Measurements from ENCODE around the gene DAG1. TPM values are rescaled to one million over a fixed set of nuclear protein-coding genes. Genes with fewer than 3 reads are reported as not detected.

DAG1 gene
- total and polyA plus RNA-seq, 8 donors, result 43.4 to 116 (median 54.5) TPM

GRCh38 chr3:49500732-49501609 is 30.9 kb downstream of the DAG1 start:
- peaks cover 11 to 25% of the 10 kb centered on the region in 2 donors for H3K4me1 ChIP-seq
- ATAC-seq, result peak; percentile 91
- peak overlapping the region; percentile 6 to 66 for H3K27ac ChIP-seq
- no peak overlapping the region for H3K4me3 ChIP-seq
- peak in 1 of 4 donors; percentile 77 for DNase-seq
- H3K27me3 ChIP-seq, result no peaks in the 10 kb centered on the region
- no peaks in the 10 kb centered on the region for H3K36me3 ChIP-seq
- intact Hi-C loops (cut with DNase I), result no loop called here
- TF ChIP-seq CTCF (IDR thresholded peaks at IDR 0.05), result no peak
- no peaks in the 10 kb centered on the region for H3K9me3 ChIP-seq

GRCh38 chr3:49501842-49502241 is 31.8 kb downstream of the DAG1 start:
- no peak for DNase-seq
- Histone ChIP-seq H3K36me3 (no peaks in the 10 kb centered on the region), H3K9me3 (no peaks in the 10 kb centered on the region), H3K4me1 (peaks cover 11 to 25% of the 10 kb centered on the region in 2 donors), H3K27me3 (no peaks in the 10 kb centered on the region), H3K4me3 (no peak overlapping the region), H3K27ac (peak overlapping the region in 1 of 2 donors; percentile 6)
- ATAC-seq, result no peak
- intact Hi-C loops (cut with DNase I), result no loop called here
- no peak for TF ChIP-seq CTCF (IDR thresholded peaks at IDR 0.05)

- Histone ChIP-seq H3K4me3 (no peak overlapping the region), H3K4me1 (no peaks in the 10 kb centered on the region), H3K9me3 (no peaks in the 10 kb centered on the region), H3K27me3 (no peaks in the 10 kb centered on the region), H3K36me3 (peaks cover 5 to 17% of the 10 kb centered on the region in 2 donors), H3K27ac (no peak overlapping the region)
- ATAC-seq (no peak), DNase-seq (no peak)
- intact Hi-C loops (cut with DNase I), result no loop called here
- no peak for TF ChIP-seq CTCF (IDR thresholded peaks at IDR 0.05)
Measured at GRCh38 chr3:49506906-49507305, 36.8 kb downstream of the DAG1 start.

GRCh38 chr3:49509028-49509561 is 39.0 kb downstream of the DAG1 start:
- peaks cover 5 to 36% of the 10 kb centered on the region in 2 donors for H3K36me3 ChIP-seq
- ATAC-seq, result no peak
- H3K4me1 ChIP-seq, result no peaks in the 10 kb centered on the region
- no peak overlapping the region for H3K4me3 ChIP-seq
- no peak overlapping the region for H3K27ac ChIP-seq
- intact Hi-C loops (cut with DNase I), result no loop called here
- H3K27me3 ChIP-seq, result no peaks in the 10 kb centered on the region
- H3K9me3 ChIP-seq, result no peaks in the 10 kb centered on the region
- no peak for DNase-seq
- no peak for TF ChIP-seq CTCF (IDR thresholded peaks at IDR 0.05)

- peaks cover 5 to 59% of the 10 kb centered on the region in 2 donors for H3K36me3 ChIP-seq
- no peak overlapping the region for H3K27ac ChIP-seq
- intact Hi-C loops (cut with DNase I), result no loop called here
- H3K9me3 ChIP-seq, result no peaks in the 10 kb centered on the region
- DNase-seq (no peak), ATAC-seq (no peak)
- H3K4me3 ChIP-seq, result no peak overlapping the region
- no peaks in the 10 kb centered on the region for H3K4me1 ChIP-seq
- no peak for TF ChIP-seq CTCF (IDR thresholded peaks at IDR 0.05)
- H3K27me3 ChIP-seq, result no peaks in the 10 kb centered on the region
Measured at GRCh38 chr3:49511639-49512038, 41.6 kb downstream of the DAG1 start.

All from left lung (tissue), 10 donors.